ENCODE data around the gene ATXN1.

Gene ATXN1

GRCh38 chr6:16639684-16640480 is 121.4 kb downstream of the ATXN1 start:
- TF ChIP-seq CTCF (IDR thresholded peaks at IDR 0.05) = no peak

GRCh38 chr6:16637635-16638034 is 123.6 kb downstream of the ATXN1 start:
- TF ChIP-seq CTCF (IDR thresholded peaks at IDR 0.05) = no peak

- no peak for TF ChIP-seq CTCF (IDR thresholded peaks at IDR 0.05)
Observed at GRCh38 chr6:16635810-16636602, 125.3 kb downstream of the ATXN1 start.

- no peak for TF ChIP-seq CTCF (IDR thresholded peaks at IDR 0.05)
Observed at GRCh38 chr6:16635291-16635809, 125.9 kb downstream of the ATXN1 start.

- no peak for TF ChIP-seq CTCF (IDR thresholded peaks at IDR 0.05)
Observed at GRCh38 chr6:16634855-16635254, 126.4 kb downstream of the ATXN1 start.

GRCh38 chr6:16633961-16634360 is 127.3 kb downstream of the ATXN1 start:
- TF ChIP-seq CTCF (IDR thresholded peaks at IDR 0.05) = no peak

- TF ChIP-seq CTCF (IDR thresholded peaks at IDR 0.05) = no peak
Observed at GRCh38 chr6:16633465-16633864, 127.8 kb downstream of the ATXN1 start.
